ENCODE measurements around the gene TSHR.

- TF ChIP-seq CTCF (IDR thresholded peaks at IDR 0.05; ENCODE audit: insufficient read depth, low read length): no peak
- TF ChIP-seq POLR2AphosphoS5 (IDR thresholded peaks at IDR 0.05; ENCODE audit: low read depth): no peak
Observed at GRCh38 chr14:81087230-81087629, 131.8 kb downstream of the TSHR start.

All from HL-60 (cell line).